ENCODE data around the gene STXBP3.
"Not testable (repeated sequence)": the region's sequence is repeated elsewhere in the genome, so short reads cannot be mapped to it uniquely, and the experiment has no call there.

STXBP3 gene

DNA sequence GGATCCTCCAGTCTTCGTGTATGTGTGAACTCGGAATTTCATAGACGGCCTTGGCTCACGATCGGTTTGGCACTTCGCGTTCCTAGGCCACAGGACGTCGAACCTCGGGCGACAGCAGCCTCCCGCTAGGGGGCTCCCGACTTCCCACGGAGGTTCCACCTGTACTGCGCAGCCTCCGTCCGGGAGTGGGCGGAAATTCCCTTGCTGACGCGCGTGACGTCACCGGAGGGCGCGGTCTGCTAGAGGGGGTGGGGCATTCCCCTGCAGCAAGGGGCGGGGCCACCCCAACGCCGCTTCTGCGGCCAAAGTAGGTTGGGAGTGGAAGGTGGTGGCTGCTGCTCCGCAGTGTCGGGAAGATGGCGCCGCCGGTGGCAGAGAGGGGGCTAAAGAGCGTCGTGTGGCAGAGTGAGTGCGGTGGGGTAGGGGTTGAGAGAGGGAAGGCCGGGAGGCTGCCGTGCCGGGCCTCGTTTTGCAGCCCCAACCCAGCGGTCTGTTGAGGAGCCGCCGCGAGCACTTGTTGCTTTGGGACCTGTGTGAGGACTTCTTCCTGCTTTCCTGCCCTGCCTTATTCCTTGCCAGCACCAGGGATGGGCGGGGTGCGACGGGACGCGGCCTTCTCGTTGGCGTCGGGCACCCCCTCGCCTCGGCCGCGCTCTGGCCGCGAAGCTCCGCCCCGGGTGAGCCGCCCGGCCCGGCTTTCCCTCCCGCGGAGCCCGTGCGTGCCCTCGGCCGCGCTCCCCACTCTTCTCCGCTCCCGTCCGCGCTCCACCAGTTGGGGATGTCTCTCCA is at the start of gene STXBP3:
STXBP3 (plus strand) TSS at position 293 of the 789 bp plus-strand sequence; CDS start at position 357, 64 bp downstream.
- DNase-seq: peak; percentile 99

DNA sequence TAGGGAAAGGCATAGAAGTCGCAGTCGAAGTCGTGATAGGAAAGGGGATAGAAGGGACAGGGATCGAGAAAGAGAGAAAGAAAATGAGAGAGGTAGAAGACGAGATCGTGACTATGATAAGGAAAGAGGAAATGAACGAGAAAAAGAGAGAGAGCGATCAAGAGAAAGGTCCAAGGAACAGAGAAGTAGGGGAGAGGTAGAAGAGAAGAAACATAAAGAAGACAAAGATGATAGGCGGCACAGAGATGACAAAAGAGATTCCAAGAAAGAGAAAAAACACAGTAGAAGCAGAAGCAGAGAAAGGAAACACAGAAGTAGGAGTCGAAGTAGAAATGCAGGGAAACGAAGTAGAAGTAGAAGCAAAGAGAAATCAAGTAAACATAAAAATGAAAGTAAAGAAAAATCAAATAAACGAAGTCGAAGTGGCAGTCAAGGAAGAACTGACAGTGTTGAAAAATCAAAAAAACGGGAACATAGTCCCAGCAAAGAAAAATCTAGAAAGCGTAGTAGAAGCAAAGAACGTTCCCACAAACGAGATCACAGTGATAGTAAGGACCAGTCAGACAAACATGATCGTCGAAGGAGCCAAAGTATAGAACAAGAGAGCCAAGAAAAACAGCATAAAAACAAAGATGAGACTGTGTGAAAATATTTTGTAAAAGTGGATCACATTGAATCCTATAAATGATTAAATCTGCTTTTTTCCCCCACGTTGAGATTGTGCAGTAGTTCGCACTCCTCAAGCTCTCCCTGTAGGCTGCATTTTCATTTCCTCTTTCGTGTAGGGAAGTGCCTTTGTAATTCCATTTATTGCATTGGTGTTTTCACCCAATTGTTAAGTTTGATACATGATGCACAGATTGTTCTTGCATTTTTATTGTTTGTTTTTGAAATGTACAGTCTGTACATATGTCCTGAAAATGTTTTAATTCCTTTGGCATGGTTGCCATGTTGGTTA is 46.8 kb upstream of the STXBP3 start:
- DNase-seq: no peak

GRCh38 chr1:108701176-108701849 is 45.2 kb upstream of the STXBP3 start:
- DNase-seq: no peak

DNA sequence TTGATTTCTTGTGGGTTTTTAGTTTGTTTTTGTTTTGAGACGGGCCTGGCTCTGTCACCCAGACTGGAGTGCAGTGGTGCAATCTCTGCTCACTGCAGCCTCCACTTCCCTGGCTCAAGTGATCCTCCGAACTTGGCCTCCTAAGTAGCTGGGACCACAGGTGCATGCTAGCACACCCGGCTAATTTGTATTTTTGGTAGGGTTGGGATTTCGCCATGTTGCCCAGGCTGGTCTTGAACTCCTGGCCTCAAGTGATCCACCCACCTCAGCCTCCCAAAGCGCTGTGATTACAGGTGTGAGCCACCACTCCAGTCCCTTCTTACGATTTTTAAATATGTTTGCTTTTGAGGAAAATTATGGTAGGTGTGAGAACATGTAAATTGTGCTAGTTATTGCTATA is 44.4 kb upstream of the STXBP3 start:
- DNase-seq: not testable (repeated sequence)

GRCh38 chr1:108703939-108704338 is 42.5 kb upstream of the STXBP3 start:
- no peak for DNase-seq

DNA sequence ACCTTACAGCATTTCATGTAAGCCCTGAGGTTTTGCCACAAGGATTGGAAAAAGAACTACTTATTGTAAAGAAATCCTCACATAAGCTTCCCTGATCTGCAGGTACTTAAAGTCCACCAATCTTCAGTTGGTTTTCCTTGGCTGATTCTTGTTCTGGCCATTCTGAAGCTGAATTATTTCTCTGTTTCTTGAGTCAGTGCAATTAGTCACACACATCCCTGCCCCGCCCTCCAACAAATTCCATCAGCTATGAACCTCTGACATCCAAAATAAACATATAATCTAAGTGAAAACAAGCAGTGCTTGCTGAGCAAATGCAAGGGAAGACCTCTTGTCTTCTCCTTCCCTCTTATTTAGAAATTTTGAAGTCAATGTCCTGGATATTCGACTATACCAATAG is 42.0 kb upstream of the STXBP3 start:
- no peak for DNase-seq

DNA sequence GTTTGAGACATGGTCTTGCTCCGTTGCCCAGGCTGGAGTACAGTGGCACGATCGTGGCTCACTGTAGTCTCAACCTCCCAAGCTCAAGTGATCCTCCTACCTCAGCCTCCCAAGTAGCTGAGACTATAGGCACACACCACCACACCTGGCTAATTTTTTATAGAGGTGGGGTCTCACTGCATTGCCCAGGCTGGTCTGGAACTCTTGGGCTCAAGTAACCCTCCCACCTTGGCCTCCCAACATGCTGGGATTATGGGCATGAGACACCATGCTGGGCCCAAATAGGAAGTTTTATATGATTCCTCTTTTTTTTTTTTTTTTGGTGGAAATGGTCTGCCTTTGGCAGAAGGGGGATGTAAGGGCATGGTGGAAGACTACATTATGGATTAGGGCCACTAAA is 39.8 kb upstream of the STXBP3 start:
- DNase-seq: no peak

- no peak for DNase-seq
Observed at GRCh38 chr1:108708691-108709660, 37.5 kb upstream of the STXBP3 start.

GRCh38 chr1:108712606-108713150 is 33.8 kb upstream of the STXBP3 start, which contains the start of gene FNDC7:
TSS of gene FNDC7 (plus strand) at chr1:108712908. CDS start at chr1:108712934, 26 bp downstream.
- DNase-seq: no peak

DNA sequence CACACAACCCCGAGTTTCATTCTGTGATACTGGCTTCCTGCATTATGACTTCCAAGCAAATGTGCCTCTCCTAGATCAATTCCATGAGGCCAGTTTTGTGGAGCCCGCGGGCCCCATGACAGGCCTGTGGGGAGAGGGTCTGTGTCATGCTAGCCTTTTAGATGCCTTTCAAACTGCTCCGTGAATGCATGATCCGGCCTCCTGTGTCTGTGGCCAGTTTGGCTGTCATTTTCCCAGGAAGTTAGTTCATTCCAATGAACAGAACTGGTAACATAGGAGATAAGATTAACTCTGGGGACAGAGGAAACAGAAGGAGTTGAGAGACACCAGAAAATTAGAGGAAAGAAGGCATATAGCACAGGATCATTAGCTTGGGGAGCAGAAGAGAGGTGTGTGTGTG is 30.5 kb upstream of the STXBP3 start:
- DNase-seq: no peak

DNA sequence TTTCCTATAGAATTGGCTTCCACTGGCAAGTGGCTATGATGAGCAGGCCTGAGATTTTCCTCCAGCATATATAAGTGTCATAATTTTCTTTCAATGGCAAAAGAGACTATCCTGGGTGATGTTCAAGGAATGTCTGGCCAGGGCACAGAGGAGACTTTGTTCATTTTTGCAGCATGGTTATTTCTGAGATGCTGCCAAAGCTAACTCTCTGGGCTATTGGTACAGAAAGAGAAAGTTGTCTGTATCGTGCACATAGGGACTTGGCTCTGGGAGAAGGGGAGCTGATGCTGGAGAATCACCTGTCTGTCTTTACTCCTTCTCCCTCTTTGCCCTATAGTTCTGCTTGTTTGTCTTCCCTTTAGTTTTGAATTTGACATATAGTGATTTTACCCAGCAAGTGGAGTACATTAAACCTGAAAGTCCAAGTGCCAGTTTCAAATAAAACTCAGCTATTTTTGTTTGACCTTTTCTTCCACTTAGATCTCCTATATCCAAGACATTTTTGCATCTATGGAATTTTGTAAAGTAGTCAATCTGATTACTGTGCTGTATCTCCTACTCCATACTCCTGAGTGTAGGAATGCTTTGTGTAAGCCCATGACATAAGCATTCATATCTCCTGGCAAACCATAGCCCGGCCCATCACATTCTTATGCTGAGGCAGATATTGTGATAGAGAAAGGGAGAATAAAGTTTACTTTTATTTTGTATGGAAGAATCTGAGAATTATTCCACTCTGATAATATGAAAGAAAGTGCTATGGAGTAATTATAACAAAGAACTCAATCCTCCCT is 29.8 kb upstream of the STXBP3 start:
- DNase-seq: no peak

DNA sequence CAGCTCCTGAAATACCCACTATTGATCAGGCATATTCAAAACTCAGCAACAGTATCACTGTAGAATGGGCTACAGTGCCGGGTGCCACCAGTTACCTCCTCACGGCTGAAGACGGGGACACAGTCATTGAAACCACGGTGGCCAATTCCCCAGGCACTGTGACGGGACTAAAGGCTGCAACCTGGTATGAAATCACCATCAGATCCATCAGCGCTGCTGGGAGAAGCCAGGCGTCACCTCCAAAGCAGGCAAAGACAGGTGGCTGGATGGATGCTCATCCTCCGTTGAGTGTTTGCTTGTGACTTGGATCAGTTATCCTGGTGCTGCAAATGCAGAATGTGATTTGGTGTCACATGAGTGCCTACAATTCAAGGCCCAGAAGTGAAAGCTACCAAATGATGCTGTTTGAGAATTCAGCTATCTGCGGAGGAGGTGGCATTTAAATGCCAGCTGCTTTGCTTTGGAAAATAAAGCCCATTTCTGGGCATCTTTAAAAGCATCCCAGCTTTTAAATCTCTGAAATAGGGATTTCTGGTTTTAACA is 28.6 kb upstream of the STXBP3 start:
- DNase-seq: no peak

DNA sequence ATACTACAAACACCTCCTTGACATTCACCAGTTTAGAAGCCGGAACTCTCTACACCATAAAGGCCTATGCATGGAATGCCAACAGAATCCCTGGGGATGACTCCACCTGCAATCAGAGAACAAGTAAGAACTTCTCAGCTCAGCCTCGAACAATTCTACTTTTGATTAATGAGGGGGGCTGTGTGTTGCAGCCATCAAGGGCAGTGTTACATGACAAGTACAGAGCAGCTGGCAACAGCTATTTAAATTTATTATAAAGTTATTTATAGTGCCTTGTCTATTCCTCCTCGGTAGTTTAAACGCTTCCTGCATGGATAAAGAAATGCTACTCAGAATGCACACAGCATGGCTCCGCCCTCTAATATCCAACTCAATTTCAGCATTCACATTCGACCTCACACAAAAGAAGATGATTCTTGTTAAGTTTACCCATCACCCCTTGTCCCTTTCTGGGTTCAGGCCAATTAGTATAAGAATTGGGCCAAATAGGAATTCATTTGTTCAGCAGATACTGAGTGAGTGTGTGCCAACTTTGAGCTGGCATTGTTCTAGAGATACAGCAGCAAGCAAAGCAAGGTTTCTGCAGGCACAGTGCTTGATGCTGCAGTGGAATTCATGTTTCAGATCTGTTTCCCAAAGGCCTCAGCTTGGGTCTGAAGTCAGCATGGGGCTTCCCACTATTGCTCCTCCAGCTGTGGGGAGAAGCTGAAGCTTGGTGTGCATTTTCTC is 27.4 kb upstream of the STXBP3 start:
- no peak for DNase-seq

DNA sequence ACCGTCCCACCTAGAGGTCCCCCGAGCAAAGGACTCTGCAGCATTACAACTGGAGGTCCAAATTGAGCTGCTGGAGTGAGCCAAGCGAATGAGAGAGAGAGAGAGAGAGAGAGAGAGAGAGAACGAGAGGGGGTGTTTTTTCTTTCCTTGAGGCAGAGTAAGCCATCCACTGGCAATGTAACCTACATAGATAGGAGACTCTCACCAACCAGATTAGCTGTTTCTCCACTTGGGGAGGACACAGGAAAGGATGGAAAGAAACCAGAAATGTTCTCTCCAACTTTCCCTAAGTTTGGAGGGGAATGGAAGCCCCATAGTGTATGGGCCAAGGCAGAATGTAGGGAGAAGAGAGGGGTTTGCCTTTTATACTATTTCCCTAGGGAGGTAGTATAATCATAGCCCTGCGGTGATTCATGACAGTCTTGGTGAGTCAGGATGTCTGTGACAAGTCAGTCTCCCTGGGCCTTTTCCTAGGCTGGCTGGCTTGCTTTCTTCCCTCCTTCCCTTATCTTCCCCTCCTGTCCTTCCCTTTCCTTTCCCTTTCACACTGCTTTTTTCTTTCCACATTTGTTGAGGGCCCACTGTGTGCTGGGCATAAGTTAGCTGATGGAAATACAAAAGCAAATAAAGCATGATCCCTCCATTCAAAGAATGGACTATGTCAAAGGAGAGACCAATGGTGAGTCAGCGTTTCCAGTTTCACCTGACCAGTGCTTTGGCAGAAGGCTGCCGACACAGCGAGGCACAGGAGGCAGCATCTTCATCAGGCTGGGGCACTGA is 26.6 kb upstream of the STXBP3 start:
- DNase-seq: no peak

- DNase-seq: no peak
Observed at GRCh38 chr1:108722292-108722691, 24.2 kb upstream of the STXBP3 start.

DNA sequence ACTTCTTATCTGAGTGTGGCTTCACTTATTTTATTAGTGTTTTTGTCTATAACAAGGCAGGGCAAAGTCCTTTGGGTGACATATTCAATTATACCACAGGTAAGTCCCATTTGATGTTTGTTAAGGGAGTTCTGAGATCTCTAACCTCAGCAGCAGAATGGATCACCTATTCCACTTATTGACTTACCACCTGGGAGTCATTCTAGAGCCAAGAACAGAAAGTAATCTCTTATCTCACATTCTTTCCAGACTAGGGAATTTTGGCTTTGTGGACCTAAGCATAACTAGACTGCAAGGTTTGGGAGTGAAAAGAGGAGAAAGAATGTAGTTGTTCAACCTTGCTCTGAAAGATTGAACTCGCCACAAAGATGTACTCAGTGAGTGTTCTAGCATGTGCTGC is 20.6 kb upstream of the STXBP3 start:
- no peak for DNase-seq

GRCh38 chr1:108728327-108728923 is 18.0 kb upstream of the STXBP3 start:
- DNase-seq: no peak

DNA sequence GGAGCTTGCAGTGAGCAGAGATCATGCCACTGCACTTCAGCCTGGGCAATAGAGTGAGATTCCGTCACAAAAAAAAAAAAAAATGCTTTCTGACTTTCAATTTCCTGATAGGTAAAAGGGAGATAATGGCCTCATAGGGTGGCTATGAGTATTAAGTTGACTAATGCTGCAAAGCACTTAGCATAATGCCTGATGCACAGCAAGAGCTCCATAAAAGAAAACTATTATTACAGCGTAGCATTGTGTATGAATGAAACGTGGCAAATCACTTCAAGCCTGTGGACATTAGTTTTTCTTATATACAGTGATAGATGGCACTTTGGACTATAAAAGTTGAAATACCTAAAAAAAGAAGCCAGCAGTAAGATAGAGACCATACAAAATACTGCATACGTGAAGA is 17.0 kb upstream of the STXBP3 start:
- no peak for DNase-seq

DNA sequence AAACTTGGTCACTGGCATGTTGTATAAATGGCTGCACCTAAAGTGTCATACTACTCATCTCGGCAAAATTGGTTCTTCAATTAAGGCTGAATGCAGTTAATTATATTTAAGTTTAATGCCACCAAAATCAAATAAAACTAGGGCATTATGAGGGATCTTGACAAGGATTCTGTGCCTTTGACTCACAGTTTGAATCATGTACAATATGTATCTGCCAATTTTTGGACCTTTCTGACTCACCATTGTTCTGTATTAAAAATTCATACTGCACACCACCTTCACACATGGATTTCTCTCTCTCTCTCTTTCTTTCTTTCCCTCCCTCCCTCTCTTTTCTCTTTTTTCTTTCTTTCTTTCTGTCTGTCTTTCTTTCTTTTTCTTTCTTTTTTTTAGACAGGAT is 14.1 kb upstream of the STXBP3 start:
- no peak for DNase-seq
